ENCODE data around the gene NME8.
"Not testable (repeated sequence)": the region's sequence is repeated elsewhere in the genome, so short reads cannot be mapped to it uniquely, and the experiment has no call there.

NME8 gene

GRCh38 chr7:37848297-37848696, at the start of gene NME8:
Gene NME8, plus strand, starts transcription at chr7:37848597. Its CDS starts 1,670 bp downstream, at chr7:37850267.
- DNase-seq: no peak

GRCh38 chr7:37806152-37806551, 42.2 kb upstream of the NME8 start:
- DNase-seq: no peak

GRCh38 chr7:37812161-37812580, 36.2 kb upstream of the NME8 start:
- DNase-seq: not testable (repeated sequence)

- DNase-seq: peak; percentile 80
These were observed 32.6 kb upstream of the NME8 start for GRCh38 chr7:37815671-37816371.

- peak; percentile 67 for DNase-seq
These were observed 31.3 kb upstream of the NME8 start for GRCh38 chr7:37816922-37817590.

GRCh38 chr7:37817591-37817960, 30.8 kb upstream of the NME8 start:
- no peak for DNase-seq

GRCh38 chr7:37817996-37818720, 30.2 kb upstream of the NME8 start:
- no peak for DNase-seq

- DNase-seq: no peak
These were observed 27.5 kb upstream of the NME8 start for GRCh38 chr7:37820708-37821468.

- no peak for DNase-seq
These were observed 25.5 kb upstream of the NME8 start for GRCh38 chr7:37822946-37823345.

GRCh38 chr7:37823557-37823956, 24.8 kb upstream of the NME8 start:
- no peak for DNase-seq

- DNase-seq: no peak
These were observed 23.4 kb upstream of the NME8 start for GRCh38 chr7:37825038-37825437.

GRCh38 chr7:37826825-37827224, 21.6 kb upstream of the NME8 start:
- DNase-seq: no peak

GRCh38 chr7:37831244-37831643, 17.2 kb upstream of the NME8 start:
- no peak for DNase-seq

GRCh38 chr7:37832194-37832593, 16.2 kb upstream of the NME8 start:
- peak; percentile 71 for DNase-seq

GRCh38 chr7:37833107-37833817, 15.1 kb upstream of the NME8 start:
- DNase-seq: no peak

GRCh38 chr7:37833818-37834146, 14.6 kb upstream of the NME8 start:
- DNase-seq: no peak

- DNase-seq: no peak
These were observed 5.1 kb downstream of the NME8 start for GRCh38 chr7:37853468-37853867.

- no peak for DNase-seq
These were observed 33.7 kb downstream of the NME8 start for GRCh38 chr7:37882086-37882485.

GRCh38 chr7:37893359-37893758, 45.0 kb downstream of the NME8 start:
- DNase-seq: no peak

GRCh38 chr7:37894671-37895070, 46.3 kb downstream of the NME8 start:
- no peak for DNase-seq

GRCh38 chr7:37899712-37900247, 51.4 kb downstream of the NME8 start:
- DNase-seq: no peak

GRCh38 chr7:37901236-37901827, 52.9 kb downstream of the NME8 start:
- peak; percentile 12 for DNase-seq

All from NCI-H524 treated with DMSO at 0.1 percent for 48 hours (cell line).